Measurements from ENCODE around the gene CHAF1B.

DNA sequence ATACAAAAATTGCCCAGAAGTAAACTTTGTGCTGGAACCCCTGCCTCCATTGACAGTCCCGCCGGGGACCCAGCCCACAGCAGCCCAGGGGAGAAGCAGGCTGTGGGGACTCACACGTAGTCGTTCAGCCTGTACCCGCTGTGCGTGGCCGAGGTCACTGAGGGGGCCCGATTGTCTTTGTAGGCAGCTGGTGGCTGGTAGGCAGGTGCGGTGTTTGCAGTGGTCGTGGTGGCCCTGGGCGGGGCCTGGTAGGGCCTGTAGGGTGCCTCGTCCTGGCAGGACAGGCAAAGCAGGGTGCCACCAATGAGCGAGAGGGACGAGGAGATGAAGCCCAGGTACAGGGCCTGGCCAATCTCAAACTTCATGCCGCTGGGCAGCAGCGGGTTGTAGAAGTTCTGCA, 75.7 kb downstream of the CHAF1B start:
- TF ChIP-seq, protein P1, sequence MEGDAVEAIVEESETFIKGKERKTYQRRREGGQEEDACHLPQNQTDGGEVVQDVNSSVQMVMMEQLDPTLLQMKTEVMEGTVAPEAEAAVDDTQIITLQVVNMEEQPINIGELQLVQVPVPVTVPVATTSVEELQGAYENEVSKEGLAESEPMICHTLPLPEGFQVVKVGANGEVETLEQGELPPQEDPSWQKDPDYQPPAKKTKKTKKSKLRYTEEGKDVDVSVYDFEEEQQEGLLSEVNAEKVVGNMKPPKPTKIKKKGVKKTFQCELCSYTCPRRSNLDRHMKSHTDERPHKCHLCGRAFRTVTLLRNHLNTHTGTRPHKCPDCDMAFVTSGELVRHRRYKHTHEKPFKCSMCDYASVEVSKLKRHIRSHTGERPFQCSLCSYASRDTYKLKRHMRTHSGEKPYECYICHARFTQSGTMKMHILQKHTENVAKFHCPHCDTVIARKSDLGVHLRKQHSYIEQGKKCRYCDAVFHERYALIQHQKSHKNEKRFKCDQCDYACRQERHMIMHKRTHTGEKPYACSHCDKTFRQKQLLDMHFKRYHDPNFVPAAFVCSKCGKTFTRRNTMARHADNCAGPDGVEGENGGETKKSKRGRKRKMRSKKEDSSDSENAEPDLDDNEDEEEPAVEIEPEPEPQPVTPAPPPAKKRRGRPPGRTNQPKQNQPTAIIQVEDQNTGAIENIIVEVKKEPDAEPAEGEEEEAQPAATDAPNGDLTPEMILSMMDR (IDR thresholded peaks at IDR 0.05): no peak
- TF ChIP-seq POLR2A (IDR thresholded peaks at IDR 0.05): no peak

Measured in adrenal gland (tissue), 5 donors.